SU-DHL-6 (cell line): ENCODE measurements around the gene WFDC13.
"Not testable (repeated sequence)": the region's sequence is repeated elsewhere in the genome, so short reads cannot be mapped to it uniquely, and the experiment has no call there.

Source experiments
- H2AFZ ChIP-seq: fragments of 200-600 bp; sonication (generic); 2 replicates; pipeline ENCODE4 v1.6.1; 2014; ENCODE audit warnings: low read depth, mild to moderate bottlenecking, moderate library complexity, mixed read lengths, antibody characterized with exemption, low read length; ENCODE audit not compliant: severe bottlenecking
- H3F3A ChIP-seq: fragments of 200-600 bp; shearing (Covaris generic); 2 replicates; pipeline ENCODE4 v1.6.0; 2016; ENCODE audit warnings: antibody characterized with exemption, mild to moderate bottlenecking; ENCODE audit not compliant: insufficient read depth
- H3K27ac ChIP-seq: fragments of 200-600 bp; sonication (generic); 2 replicates; pipeline ENCODE4 v1.5.1; 2016; ENCODE audit warnings: low read depth, mild to moderate bottlenecking, low read length, moderate library complexity, mixed read lengths
- H3K27me3 ChIP-seq: fragments of 200-600 bp; sonication (generic), shearing (Covaris generic); 2 replicates; pipeline ENCODE4 v1.6.0; 2014; ENCODE audit warnings: mild to moderate bottlenecking, low read length
- H3K36me3 ChIP-seq: fragments of 200-600 bp; sonication (generic); 2 replicates; pipeline ENCODE4 v1.6.1; 2014; ENCODE audit warnings: mild to moderate bottlenecking, low read length, mixed read lengths
- H3K4me2 ChIP-seq: fragments of 300-600, 200-600 bp; shearing (Covaris generic), sonication (generic); 2 replicates; pipeline ENCODE4 v1.6.0; 2014; ENCODE audit warnings: low read length, low read depth, mild to moderate bottlenecking; ENCODE audit not compliant: poor library complexity, severe bottlenecking
- H3K4me3 ChIP-seq: fragments of 200-600 bp; sonication (generic); 2 replicates; pipeline ENCODE4 v1.5.1; 2014; ENCODE audit warnings: antibody characterized with exemption, low read length, mild to moderate bottlenecking, mixed read lengths; ENCODE audit not compliant: insufficient read depth, poor library complexity, severe bottlenecking
- H3K79me2 ChIP-seq: fragments of 200-600 bp; sonication (generic); 2 replicates; pipeline ENCODE4 v1.6.1; 2014; ENCODE audit warnings: mild to moderate bottlenecking, low read length, moderate library complexity; ENCODE audit not compliant: insufficient read depth
- H3K9ac ChIP-seq: fragments of 200-600 bp; sonication (generic); 2 replicates; pipeline ENCODE4 v1.7.0; 2014; ENCODE audit warnings: mild to moderate bottlenecking, low read length
- H3K9me2 ChIP-seq: fragments of 200-600 bp; sonication (generic); replicated peaks from 2 replicates; pipeline ENCODE4 v1.6.1; 2014; ENCODE audit warnings: low read length; ENCODE audit not compliant: insufficient read depth
- H3K9me3 ChIP-seq: fragments of 200-600 bp; sonication (generic); 2 replicates; pipeline ENCODE4 v1.6.1; 2014; ENCODE audit warnings: low read length, mixed read lengths; ENCODE audit not compliant: insufficient read depth
- H4K20me1 ChIP-seq: fragments of 200-600 bp; sonication (generic); 2 replicates; pipeline ENCODE4 v1.6.1; 2014; ENCODE audit warnings: low read depth, mild to moderate bottlenecking, antibody characterized with exemption, low read length, moderate library complexity, mixed read lengths
- CTCF ChIP-seq: fragments of 200-600 bp; sonication (generic); IDR thresholded peaks from one replicate; pipeline ENCODE4 v1.5.1; 2017; ENCODE audit warnings: antibody characterized with exemption, mild to moderate bottlenecking, low read length, moderate library complexity; ENCODE audit not compliant: insufficient read depth, poor library complexity, severe bottlenecking
- EZH2phosphoT487 ChIP-seq: fragments of 200-600 bp; sonication (generic), shearing (Covaris generic); conservative IDR thresholded peaks from 2 replicates; pipeline ENCODE4 v1.6.1; 2018; ENCODE audit warnings: mild to moderate bottlenecking, antibody characterized with exemption, low read length, moderate library complexity, mixed read lengths

The WFDC13 gene

GRCh38 chr20:45679650-45680049 is 22.2 kb upstream of the WFDC13 start:
- H3K27ac ChIP-seq: no peak overlapping the region
- H4K20me1 ChIP-seq: no peaks in the 10 kb centered on the region
- H3K4me2 ChIP-seq: no peak overlapping the region
- H3F3A ChIP-seq: no peaks in the 10 kb centered on the region
- no peaks in the 10 kb centered on the region for H3K9me2 ChIP-seq
- peaks cover 7% of the 10 kb centered on the region; the same call in 1 of the 2 replicates for H3K9me3 ChIP-seq
- no peak overlapping the region for H2AFZ ChIP-seq
- no peaks in the 10 kb centered on the region for H3K36me3 ChIP-seq
- no peaks in the 10 kb centered on the region for H3K27me3 ChIP-seq
- no peaks in the 10 kb centered on the region for H3K79me2 ChIP-seq
- H3K4me3 ChIP-seq: no peak overlapping the region
- TF ChIP-seq CTCF (no peak), EZH2phosphoT487 (no peak)
- H3K9ac ChIP-seq: no peak overlapping the region

- H3K27ac ChIP-seq: no peak overlapping the region
- no peaks in the 10 kb centered on the region for H3K27me3 ChIP-seq
- H3K4me3 ChIP-seq: no peak overlapping the region
- no peak overlapping the region for H3K4me2 ChIP-seq
- H3K36me3 ChIP-seq: no peaks in the 10 kb centered on the region
- no peaks in the 10 kb centered on the region for H4K20me1 ChIP-seq
- no peak overlapping the region for H3K9ac ChIP-seq
- no peaks in the 10 kb centered on the region for H3K9me3 ChIP-seq
- no peaks in the 10 kb centered on the region for H3K9me2 ChIP-seq
- TF ChIP-seq CTCF: no peak
- no peak for TF ChIP-seq EZH2phosphoT487
- no peaks in the 10 kb centered on the region for H3F3A ChIP-seq
- no peaks in the 10 kb centered on the region for H3K79me2 ChIP-seq
- H2AFZ ChIP-seq: no peak overlapping the region
Measured at GRCh38 chr20:45685896-45686295, 15.9 kb upstream of the WFDC13 start.

DNA sequence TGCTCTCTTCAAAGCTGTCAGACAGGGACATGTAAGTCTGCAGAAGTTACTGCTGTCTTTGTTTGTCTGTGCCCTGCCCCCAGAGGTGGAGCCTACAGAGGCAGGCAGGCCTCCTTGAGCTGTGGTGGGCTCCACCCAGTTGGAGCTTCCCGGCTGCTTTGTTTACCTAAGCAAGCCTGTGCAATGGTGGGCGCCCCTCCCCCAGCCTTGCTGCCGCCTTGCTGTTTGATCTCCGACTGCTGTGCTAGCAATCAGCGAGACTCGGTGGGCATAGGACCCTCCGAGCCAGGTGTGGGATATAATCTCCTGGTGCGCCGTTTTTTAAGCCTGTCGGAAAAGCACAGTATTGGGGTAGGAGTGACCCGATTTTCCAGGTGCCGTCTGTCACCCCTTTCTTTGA is 8.5 kb upstream of the WFDC13 start:
- not testable (repeated sequence) for H3F3A ChIP-seq, H3K79me2 ChIP-seq, H3K9me3 ChIP-seq, H3K27ac ChIP-seq, H3K36me3 ChIP-seq, H3K27me3 ChIP-seq, H3K9me2 ChIP-seq, H2AFZ ChIP-seq, H4K20me1 ChIP-seq, H3K9ac ChIP-seq, H3K4me2 ChIP-seq, H3K4me3 ChIP-seq

DNA sequence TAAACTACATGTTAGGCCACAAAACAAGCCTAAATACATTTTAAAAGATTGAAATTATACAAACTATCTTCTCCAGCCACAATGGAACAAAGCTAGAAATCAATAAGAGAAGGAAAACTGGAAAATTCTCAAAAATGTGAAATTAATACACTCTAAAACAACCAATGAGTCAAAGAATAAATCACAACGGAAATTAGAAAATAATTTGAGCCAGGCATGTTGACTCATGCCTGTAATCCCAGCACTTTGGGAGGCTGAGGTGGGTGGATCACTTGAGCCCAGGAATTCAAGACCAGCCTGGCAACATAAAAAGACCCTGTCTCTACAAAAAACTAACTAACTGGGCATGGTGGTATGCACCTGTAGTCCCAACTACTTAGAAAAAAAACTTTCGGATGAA is 6.3 kb upstream of the WFDC13 start:
- Histone ChIP-seq H3F3A (no peaks in the 10 kb centered on the region), H3K79me2 (no peaks in the 10 kb centered on the region), H3K9me2 (no peaks in the 10 kb centered on the region), H3K9me3 (no peaks in the 10 kb centered on the region), H4K20me1 (no peaks in the 10 kb centered on the region), H3K4me2 (no peak overlapping the region), H2AFZ (no peak overlapping the region), H3K36me3 (no peaks in the 10 kb centered on the region), H3K9ac (no peak overlapping the region), H3K4me3 (no peak overlapping the region), H3K27ac (no peak overlapping the region), H3K27me3 (no peaks in the 10 kb centered on the region)
- TF ChIP-seq CTCF (no peak), EZH2phosphoT487 (no peak)
